Esophagus muscularis mucosa (tissue), 4 donors: Measurements from ENCODE around the gene GRB14.

Source experiments
- CTCF ChIP-seq, 3 experiments: fragments of 200-600 bp in 2 of 3; fragments of 450-650 bp in 1 of 3; sonication (generic) in 2 of 3; IDR thresholded peaks; one replicate each; pipeline ENCODE4 v1.5.1; 2017 to 2019; ENCODE audit warnings: antibody characterized with exemption in 3 of 3, mild to moderate bottlenecking in 2 of 3, moderate library complexity in 1 of 3
- EP300 ChIP-seq: sonication (generic); formaldehyde crosslinking; IDR thresholded peaks from one replicate; pipeline ENCODE4 v1.6.1; 2017; ENCODE audit warnings: antibody characterized with exemption
- POLR2A ChIP-seq: fragments of 450-650 bp; IDR thresholded peaks from one replicate; pipeline ENCODE4 v1.6.1; 2017; ENCODE audit warnings: antibody characterized with exemption, moderate library complexity, mild to moderate bottlenecking, low read depth
- POLR2AphosphoS5 ChIP-seq, 2 donors: sonication (generic); formaldehyde crosslinking; IDR thresholded peaks; one replicate each; pipeline ENCODE4 v1.6.1; 2017; ENCODE audit warnings: antibody characterized with exemption in 2 of 2

GRCh38 chr2:164664070-164664469 lies 42.8 kb upstream of the GRB14 start:
- TF ChIP-seq POLR2AphosphoS5 (IDR thresholded peaks at IDR 0.05), result no peak
- no peak for TF ChIP-seq POLR2A
- TF ChIP-seq CTCF (IDR thresholded peaks at IDR 0.05), result no peak
- no peak for TF ChIP-seq EP300
